GM08714 (cell line): ENCODE measurements around the gene FRK.
"Not testable (repeated sequence)": the region's sequence is repeated elsewhere in the genome, so short reads cannot be mapped to it uniquely, and the experiment has no call there.

ENCODE experiments used
- H3K4me3 ChIP-seq: fragments of 200-500 bp; sonication (Bioruptor generic); 2 replicates; pipeline ENCODE4 v1.5.1; 2014; ENCODE audit warnings: mild to moderate bottlenecking, low read length, inconsistent platforms
- ZNF274 ChIP-seq: IDR thresholded peaks from 2 replicates; pipeline ENCODE4 v1.6.1; 2012; ENCODE audit warnings: mild to moderate bottlenecking, low read depth, low read length

The FRK gene

GRCh38 chr6:115934829-115935228 lies 125.9 kb downstream of the FRK start:
- no peak for TF ChIP-seq ZNF274
- H3K4me3 ChIP-seq: no peak overlapping the region

DNA sequence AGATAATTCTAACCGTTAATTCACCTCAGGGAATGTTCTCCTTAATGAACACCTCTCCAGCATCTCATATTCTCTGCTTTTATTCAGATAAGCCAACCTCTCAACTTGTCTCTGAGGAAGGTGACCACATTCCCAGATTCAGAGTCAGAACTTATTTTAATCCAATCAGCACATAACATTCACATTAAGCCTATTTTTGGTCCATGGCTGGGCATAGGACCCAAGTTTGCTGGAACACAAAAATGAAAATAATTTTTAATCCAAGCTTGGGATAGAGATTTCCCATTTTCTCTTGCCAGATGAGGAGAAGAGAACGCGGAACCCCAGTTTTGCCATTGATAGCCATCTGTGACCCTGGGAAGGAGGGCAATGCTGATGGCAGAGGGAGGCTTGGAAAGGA lies 126.5 kb downstream of the FRK start:
- H3K4me3 ChIP-seq: no peak overlapping the region
- TF ChIP-seq ZNF274: no peak

GRCh38 chr6:115932481-115932880 lies 128.2 kb downstream of the FRK start:
- no peak for TF ChIP-seq ZNF274
- H3K4me3 ChIP-seq: no peak overlapping the region

- H3K4me3 ChIP-seq: not testable (repeated sequence)
These were observed 132.7 kb downstream of the FRK start for GRCh38 chr6:115928000-115928399.

GRCh38 chr6:115922971-115923370 lies 137.7 kb downstream of the FRK start:
- TF ChIP-seq ZNF274: no peak
- no peak overlapping the region for H3K4me3 ChIP-seq

DNA sequence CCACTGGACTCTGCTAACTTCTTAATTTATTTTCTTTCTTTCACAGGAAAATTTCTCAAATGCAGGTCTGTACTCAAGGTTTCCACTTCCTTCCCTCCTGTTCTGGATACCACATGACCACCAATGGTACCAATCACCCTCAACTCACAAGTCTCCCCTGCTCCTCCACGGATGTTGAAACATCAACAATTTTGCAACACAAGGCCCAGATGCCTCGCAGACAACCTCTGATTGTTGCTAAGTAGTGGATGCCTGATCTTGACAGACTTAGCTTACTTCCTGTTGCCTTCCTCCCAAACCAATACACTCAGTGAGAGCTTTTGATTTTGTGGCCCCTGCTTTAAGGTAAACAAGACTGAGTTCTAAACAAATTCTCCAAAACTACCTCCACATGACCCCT lies 146.6 kb downstream of the FRK start:
- TF ChIP-seq ZNF274: no peak

GRCh38 chr6:115909923-115910546 lies 150.7 kb downstream of the FRK start:
- no peak for TF ChIP-seq ZNF274
- no peak overlapping the region for H3K4me3 ChIP-seq

More for the DNA sequence above, 146.6 kb downstream of the FRK start:
- no peak overlapping the region for H3K4me3 ChIP-seq

DNA sequence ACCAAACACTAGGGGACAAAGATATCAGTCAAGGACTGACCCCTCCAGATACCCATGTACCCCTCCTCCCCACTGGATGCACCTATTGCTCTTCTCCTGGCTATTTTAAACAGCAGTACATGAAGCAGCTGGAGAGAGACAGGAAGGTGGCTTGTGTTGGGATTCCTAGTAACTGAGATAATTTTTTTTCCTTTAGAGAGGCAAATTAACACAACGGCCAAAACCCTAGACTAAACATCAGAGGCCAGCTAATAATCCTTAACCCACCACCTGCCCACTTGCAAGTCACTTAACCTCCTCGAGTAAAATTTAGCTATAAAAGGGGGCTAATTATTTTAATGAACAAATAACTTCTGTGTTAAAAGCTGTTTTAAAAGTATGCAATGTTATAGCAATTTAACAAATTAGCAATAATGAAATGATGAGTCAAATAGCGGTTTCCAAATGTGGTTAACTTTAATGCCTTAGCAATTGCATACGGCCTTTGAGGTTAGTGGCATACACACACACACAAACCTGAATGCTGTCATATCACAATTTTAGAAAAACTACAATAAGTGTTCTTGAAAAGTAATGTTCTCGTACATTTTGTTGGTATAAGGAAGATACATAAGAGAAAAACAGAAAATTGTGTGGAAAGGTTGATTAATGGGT lies 151.7 kb downstream of the FRK start:
- no peak overlapping the region for H3K4me3 ChIP-seq
- no peak for TF ChIP-seq ZNF274

- no peak overlapping the region for H3K4me3 ChIP-seq
- no peak for TF ChIP-seq ZNF274
These were observed 155.2 kb downstream of the FRK start for GRCh38 chr6:115905471-115905870.

- no peak for TF ChIP-seq ZNF274
- H3K4me3 ChIP-seq: no peak overlapping the region
These were observed 158.3 kb downstream of the FRK start for GRCh38 chr6:115902436-115902835.

GRCh38 chr6:115901896-115902295 lies 158.8 kb downstream of the FRK start:
- TF ChIP-seq ZNF274: no peak
- H3K4me3 ChIP-seq: no peak overlapping the region

DNA sequence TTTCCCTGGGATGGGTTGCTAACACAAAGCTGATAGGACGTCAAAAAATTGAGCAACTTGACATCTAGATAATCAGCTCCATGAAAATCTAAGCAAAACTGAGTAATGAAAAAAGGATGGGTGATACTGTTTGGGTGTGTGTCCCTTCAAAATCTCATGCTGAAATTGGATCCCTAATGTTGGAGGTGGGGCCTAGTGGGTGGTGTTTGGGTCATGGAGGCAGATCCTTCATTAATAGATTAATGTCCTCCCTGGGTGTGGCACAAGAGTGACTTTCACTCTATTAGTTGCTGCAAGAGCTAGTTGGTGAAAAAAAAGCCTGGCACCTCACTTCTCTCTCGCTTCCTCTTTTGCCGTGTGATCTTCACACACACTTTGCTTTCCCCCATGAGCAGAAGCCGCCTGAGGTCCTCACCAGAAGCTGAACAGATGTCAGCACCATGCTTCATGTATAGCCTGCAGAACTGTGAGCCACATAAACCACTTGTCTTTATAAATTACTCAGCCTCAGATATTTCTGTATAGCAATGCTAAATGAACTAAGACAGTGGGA lies 160.9 kb downstream of the FRK start:
- no peak overlapping the region for H3K4me3 ChIP-seq
- no peak for TF ChIP-seq ZNF274

- H3K4me3 ChIP-seq: no peak overlapping the region
- no peak for TF ChIP-seq ZNF274
These were observed 162.4 kb downstream of the FRK start for GRCh38 chr6:115898246-115898645.

DNA sequence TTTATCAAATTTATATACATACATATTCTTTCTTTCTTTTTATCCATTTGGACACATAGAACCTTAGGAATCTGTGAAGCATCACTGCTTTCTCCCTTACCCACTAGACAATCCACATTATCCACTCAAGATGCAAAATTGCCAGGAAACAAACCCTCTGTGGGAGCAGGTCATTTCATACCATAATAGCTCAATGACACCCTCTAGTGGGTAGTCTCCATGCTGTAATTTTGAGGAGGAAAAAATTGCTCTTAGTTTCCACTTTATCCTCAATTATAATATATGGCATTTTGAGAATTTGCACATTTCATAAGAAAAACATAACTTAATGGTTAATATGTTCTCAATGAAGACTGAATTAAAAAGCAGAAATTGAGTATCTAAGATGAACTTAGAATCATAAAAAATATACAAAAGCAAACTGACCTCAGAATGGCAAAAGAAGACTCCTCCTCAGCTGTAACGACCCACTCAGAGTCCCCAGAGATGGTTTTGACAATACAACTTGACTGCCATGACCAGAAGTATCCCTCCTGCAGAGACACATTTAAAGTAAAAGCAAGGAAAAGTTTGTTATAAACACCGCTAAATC lies 164.1 kb downstream of the FRK start:
- no peak overlapping the region for H3K4me3 ChIP-seq
- TF ChIP-seq ZNF274: no peak

DNA sequence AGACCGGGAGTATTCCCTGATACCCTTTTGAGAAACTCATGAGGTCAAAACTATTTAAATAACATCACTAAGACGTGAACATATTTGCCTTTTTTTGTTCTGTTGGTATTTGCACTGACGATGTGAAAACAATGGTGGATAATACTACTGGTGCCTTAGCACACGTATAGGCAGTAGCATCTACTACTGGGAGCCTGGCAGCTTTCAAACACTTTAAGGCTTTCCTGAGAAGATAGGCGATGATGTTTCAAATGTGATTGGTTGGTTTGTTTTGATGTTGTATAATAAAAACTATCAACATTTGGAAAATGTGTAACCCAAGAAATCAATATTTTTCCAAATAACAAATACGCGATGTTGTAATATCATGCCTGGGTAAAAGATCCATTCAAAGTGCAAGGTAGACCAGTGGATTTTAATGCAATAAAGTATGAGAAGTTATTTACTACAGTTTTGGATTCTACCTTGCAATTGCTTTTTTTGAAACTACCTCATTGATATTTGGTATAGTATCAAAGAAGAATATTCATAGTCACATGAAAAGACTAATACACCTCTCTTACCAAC lies 166.2 kb downstream of the FRK start:
- no peak for TF ChIP-seq ZNF274
- no peak overlapping the region for H3K4me3 ChIP-seq

DNA sequence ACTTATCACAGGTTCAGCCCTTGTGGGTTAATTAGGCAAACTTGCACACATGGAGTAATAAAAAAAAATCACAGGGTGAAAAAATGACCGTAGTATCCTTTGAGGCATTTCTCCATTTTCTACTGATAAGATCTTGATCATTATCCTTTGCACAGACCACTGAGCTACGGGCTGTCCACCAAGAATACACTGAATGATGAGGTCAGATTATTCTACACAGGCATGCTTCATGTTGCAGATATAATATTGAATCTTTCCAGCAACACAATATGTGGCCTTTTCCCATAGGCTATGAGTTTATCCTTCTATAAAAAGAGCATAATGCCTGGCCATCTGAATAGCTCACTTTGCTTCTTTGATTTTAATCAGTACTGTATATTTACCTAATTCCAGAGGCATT lies 168.9 kb downstream of the FRK start:
- no peak overlapping the region for H3K4me3 ChIP-seq
- no peak for TF ChIP-seq ZNF274
